BJ (cell line): ENCODE results near the gene ADA. TPM values are rescaled to one million over a fixed set of nuclear protein-coding genes. Genes with fewer than 3 reads are reported as not detected.

Source experiments
- CTCF ChIA-PET: fragments of 350-600 bp; formaldehyde crosslinking; extraction: SDS; loops from one replicate; lab custom pipeline; 2021; ENCODE audit warnings: antibody characterized with exemption, inconsistent platforms; lab: Yijun Ruan, JAX
- POLR2A ChIA-PET: fragments of 300-600 bp; sonication (Branson Sonifier 250); formaldehyde crosslinking; extraction: SDS; loops from one replicate; lab custom pipeline; 2021; ENCODE audit warnings: antibody characterized with exemption; lab: Charles Lee
- DNase-seq: peaks from one replicate; pipeline ENCODE4 v3.0.0-alpha.2; 2011; ENCODE audit warnings: low read depth
- H3K27me3 ChIP-seq: 2 replicates; pipeline ENCODE4 v1.6.0; 2011; ENCODE audit warnings: low read length; ENCODE audit not compliant: control insufficient read depth, insufficient read depth
- H3K36me3 ChIP-seq: 2 replicates; pipeline ENCODE4 v1.5.1; 2011; ENCODE audit warnings: low read length; ENCODE audit not compliant: control insufficient read depth, insufficient read depth
- H3K4me3 ChIP-seq: 2 replicates; pipeline ENCODE4 v1.5.1; 2011; ENCODE audit warnings: low read depth, mild to moderate bottlenecking, control low read depth, low read length
- CTCF ChIP-seq: IDR thresholded peaks from 2 replicates; pipeline ENCODE4 v1.5.1; 2011; ENCODE audit warnings: low read depth, mild to moderate bottlenecking, control low read depth, inconsistent platforms, low read length, moderate library complexity; ENCODE audit not compliant: insufficient read depth
- polyA plus RNA-seq: library from polyadenylated mRNA; depleted of rRNA; stranded (reverse); fragments of >200 nt; gene quantifications from 2 replicates; pipeline ENCODE4 v1.2.3, GENCODE V29; 2011

ADA gene
- polyA plus RNA-seq, 1 experiment = 24.7 TPM

GRCh38 chr20:44630297-44630696 is 21.2 kb downstream of the ADA start:
- no peak for TF ChIP-seq CTCF
- H3K4me3 ChIP-seq = no peak overlapping the region
- H3K36me3 ChIP-seq = peaks cover 2% of the 10 kb centered on the region
- DNase-seq = no peak
- ChIA-PET CTCF (no interaction called here), POLR2A (no interaction called here)
- H3K27me3 ChIP-seq = no peaks in the 10 kb centered on the region

GRCh38 chr20:44629542-44629941 is 22.0 kb downstream of the ADA start:
- H3K4me3 ChIP-seq = no peak overlapping the region
- ChIA-PET CTCF (no interaction called here), POLR2A (no interaction called here)
- no peaks in the 10 kb centered on the region for H3K27me3 ChIP-seq
- no peak for TF ChIP-seq CTCF
- DNase-seq = no peak
- H3K36me3 ChIP-seq = peaks cover 1% of the 10 kb centered on the region

GRCh38 chr20:44629017-44629385 is 22.5 kb downstream of the ADA start:
- H3K27me3 ChIP-seq = no peaks in the 10 kb centered on the region
- no peak for DNase-seq
- TF ChIP-seq CTCF = no peak
- H3K4me3 ChIP-seq = no peak overlapping the region
- ChIA-PET CTCF (no interaction called here), POLR2A (no interaction called here)
- peaks cover 1% of the 10 kb centered on the region; the same call in 1 of the 2 replicates for H3K36me3 ChIP-seq

GRCh38 chr20:44627364-44628010 is 24.0 kb downstream of the ADA start:
- POLR2A ChIA-PET = no interaction called here
- TF ChIP-seq CTCF = no peak
- peaks cover 4% of the 10 kb centered on the region for H3K36me3 ChIP-seq

GRCh38 chr20:44626278-44626677 is 25.2 kb downstream of the ADA start:
- peaks cover 7% of the 10 kb centered on the region for H3K36me3 ChIP-seq
- CTCF ChIA-PET = interaction anchor here (0.8 kb wide), 1 partner anchor 23 kb away, joined by 3 read pairs; no protein-coding TSS in a partner anchor
- DNase-seq = no peak
- H3K4me3 ChIP-seq = no peak overlapping the region
- TF ChIP-seq CTCF = no peak
- POLR2A ChIA-PET = no interaction called here
- no peaks in the 10 kb centered on the region for H3K27me3 ChIP-seq

More at GRCh38 chr20:44627364-44628010, 24.0 kb downstream of the ADA start:
- DNase-seq = no peak
- CTCF ChIA-PET = interaction anchor here (0.7 kb wide), 1 partner anchor 98 kb away, joined by 3 read pairs; no protein-coding TSS in a partner anchor
- no peaks in the 10 kb centered on the region for H3K27me3 ChIP-seq
- no peak overlapping the region for H3K4me3 ChIP-seq
